ENCODE measurements around the gene ARID1B. TPM values are rescaled to one million over a fixed set of nuclear protein-coding genes. Genes with fewer than 3 reads are reported as not detected.

Gene ARID1B
- total and polyA plus RNA-seq, 10 of the 15 experiments (the other 5 are each of a cell fraction or from before 2014, with no cell fraction given): 24.7 to 133 (median 54.6) TPM

DNA sequence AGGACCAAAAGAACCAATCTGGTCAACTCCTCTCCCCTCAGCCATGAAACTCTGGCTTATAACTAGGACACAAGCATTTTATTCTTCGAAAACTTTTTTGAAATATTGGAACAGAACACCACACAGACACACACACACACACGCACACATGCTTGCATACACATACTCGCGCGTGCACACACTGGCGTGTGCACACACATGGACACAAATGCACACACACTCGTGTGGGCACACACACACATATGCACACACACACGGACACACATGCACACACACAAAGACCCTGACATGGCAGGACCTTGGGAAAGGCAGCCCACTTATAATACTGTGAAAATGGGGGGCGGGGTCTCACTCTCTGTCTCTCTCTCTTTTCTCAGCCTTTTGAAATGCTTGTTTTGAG, 482.3 kb downstream of the ARID1B start:
- Histone ChIP-seq H3K9me3 (replicated peaks; ENCODE audit: control insufficient read depth, insufficient read depth, low read length) (no peaks in the 10 kb centered on the region), H3K27me3 (replicated peaks in 1 of 2; ENCODE audit: control insufficient read depth in 2 of 2, insufficient read depth in 2 of 2, low read length in 1 of 2) (peaks cover 1 to 4% of the 10 kb centered on the region in 2 experiments; a peak in 2 of 4 replicates), H3K4me3 (no peak overlapping the region), H2AFZ (ENCODE audit: control insufficient read depth, low read depth, low read length) (no peak overlapping the region), H3K36me3 (ENCODE audit: control insufficient read depth in 2 of 2, insufficient read depth in 2 of 2, low read length in 1 of 2) (no peaks in the 10 kb centered on the region), H3K4me1 (ENCODE audit: control insufficient read depth, insufficient read depth, low read length) (no peaks in the 10 kb centered on the region), H4K20me1 (ENCODE audit: control insufficient read depth, insufficient read depth) (no peaks in the 10 kb centered on the region), H3K4me2 (ENCODE audit: control insufficient read depth, insufficient read depth) (no peak overlapping the region), H3K79me2 (ENCODE audit: control insufficient read depth, insufficient read depth, low read length) (no peaks in the 10 kb centered on the region), H3K9ac (ENCODE audit: control insufficient read depth, insufficient read depth, low read length) (no peak overlapping the region), H3K27ac (ENCODE audit: control insufficient read depth, insufficient read depth) (no peak overlapping the region)
- TF ChIP-seq, protein P1, sequence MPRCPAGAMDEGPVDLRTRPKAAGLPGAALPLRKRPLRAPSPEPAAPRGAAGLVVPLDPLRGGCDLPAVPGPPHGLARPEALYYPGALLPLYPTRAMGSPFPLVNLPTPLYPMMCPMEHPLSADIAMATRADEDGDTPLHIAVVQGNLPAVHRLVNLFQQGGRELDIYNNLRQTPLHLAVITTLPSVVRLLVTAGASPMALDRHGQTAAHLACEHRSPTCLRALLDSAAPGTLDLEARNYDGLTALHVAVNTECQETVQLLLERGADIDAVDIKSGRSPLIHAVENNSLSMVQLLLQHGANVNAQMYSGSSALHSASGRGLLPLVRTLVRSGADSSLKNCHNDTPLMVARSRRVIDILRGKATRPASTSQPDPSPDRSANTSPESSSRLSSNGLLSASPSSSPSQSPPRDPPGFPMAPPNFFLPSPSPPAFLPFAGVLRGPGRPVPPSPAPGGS (IDR thresholded peaks at IDR 0.05; ENCODE audit: borderline replicate concordance, insufficient read depth, low read depth, low read length, poor library complexity, severe bottlenecking): peak; percentile 41
- TF ChIP-seq, protein P2, sequence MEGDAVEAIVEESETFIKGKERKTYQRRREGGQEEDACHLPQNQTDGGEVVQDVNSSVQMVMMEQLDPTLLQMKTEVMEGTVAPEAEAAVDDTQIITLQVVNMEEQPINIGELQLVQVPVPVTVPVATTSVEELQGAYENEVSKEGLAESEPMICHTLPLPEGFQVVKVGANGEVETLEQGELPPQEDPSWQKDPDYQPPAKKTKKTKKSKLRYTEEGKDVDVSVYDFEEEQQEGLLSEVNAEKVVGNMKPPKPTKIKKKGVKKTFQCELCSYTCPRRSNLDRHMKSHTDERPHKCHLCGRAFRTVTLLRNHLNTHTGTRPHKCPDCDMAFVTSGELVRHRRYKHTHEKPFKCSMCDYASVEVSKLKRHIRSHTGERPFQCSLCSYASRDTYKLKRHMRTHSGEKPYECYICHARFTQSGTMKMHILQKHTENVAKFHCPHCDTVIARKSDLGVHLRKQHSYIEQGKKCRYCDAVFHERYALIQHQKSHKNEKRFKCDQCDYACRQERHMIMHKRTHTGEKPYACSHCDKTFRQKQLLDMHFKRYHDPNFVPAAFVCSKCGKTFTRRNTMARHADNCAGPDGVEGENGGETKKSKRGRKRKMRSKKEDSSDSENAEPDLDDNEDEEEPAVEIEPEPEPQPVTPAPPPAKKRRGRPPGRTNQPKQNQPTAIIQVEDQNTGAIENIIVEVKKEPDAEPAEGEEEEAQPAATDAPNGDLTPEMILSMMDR (IDR thresholded peaks at IDR 0.05 in 2 of 3, conservative IDR thresholded peaks at IDR 0.05 in 1 of 3; ENCODE audit: control insufficient read depth in 2 of 3, extremely low read depth in 1 of 3, insufficient read depth in 1 of 3, low read depth in 3 of 3, low read length in 3 of 3): no peak
- ATAC-seq (no peak), DNase-seq (ENCODE audit: low read depth, low spot score) (no peak), FAIRE-seq (no peak)
- in situ Hi-C loops (cut with MboI): no loop called here
- BruUV-seq (replicated peaks): no TSS peak
- POLR2A ChIA-PET: no interaction called here
- RAD21 ChIA-PET (ENCODE audit: unreplicated experiment): no interaction called here
- SMC1A ChIA-PET (ENCODE audit: uncharacterized antibody, unreplicated experiment): no interaction called here
- WGBS (ENCODE audit: insufficient coverage, insufficient replicate concordance, low lambda C conversion rate, missing lambda C conversion rate): 68% methylated on average over 9 of the region's 9 CpGs
- CTCF ChIA-PET: no interaction called here
- intact Hi-C loops (cut with micrococcal nuclease; ENCODE audit: unreplicated experiment): no loop called here

Small RNAs within 50 kb of the gene (microRNA-seq; reads per million reads assigned to microRNA genes)
- 0.94 reads per million for gene MIR4466

Small RNAs within 50 kb of the gene (small RNA-seq; reads per million reads assigned to genes)
- gene AL355297.2 (2.8 reads per million, percentile 74 among the genes with 10 or more reads in this experiment), gene MIR4466 (0.12 reads per million)

Data from GM12878 (cell line).